Measurements from ENCODE around the gene COBLL1. TPM values are rescaled to one million over a fixed set of nuclear protein-coding genes. Genes with fewer than 3 reads are reported as not detected.

Gene COBLL1
- total and polyA plus RNA-seq, 4 donors, result 16.3 to 114 (median 36.4) TPM

DNA sequence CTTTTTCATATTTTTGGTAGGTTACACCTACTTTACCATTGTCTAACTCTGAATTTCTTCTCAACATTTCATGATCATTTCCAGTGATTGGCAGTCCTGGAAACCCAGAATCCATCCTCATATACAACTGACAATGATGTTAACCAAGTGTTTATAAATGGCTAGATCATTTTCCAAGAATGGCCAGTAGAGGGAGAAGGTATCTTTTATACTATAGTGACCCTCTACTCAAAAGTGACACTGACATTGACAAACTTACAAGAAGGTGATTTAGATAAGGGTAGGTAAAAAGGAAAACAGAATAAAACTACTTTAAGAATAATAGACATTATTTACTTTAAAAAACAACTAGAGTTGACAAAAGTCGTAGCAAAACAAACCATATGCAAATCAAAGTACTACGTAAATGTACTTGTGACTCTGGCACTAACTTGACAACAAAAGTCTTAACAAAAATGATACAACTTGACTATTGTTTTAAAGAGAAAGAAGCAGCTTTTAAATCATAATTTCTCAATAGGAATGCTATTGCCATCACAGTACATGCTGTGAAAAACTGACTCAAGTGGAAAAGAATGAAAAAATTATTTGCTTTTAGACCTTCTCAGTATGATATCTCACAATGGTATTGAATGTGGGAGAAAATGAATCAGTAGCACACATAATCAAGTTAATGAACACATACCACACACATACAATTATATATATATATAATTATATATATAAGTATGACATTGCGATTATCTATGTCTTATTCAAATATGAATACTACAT lies 143.7 kb downstream of the COBLL1 start:
- Histone ChIP-seq H3K27me3 (ENCODE audit: control insufficient read depth in 4 of 4, insufficient read depth in 4 of 4, low read length in 3 of 4) (no peaks in the 10 kb centered on the region), H3K4me1 (ENCODE audit: control insufficient read depth in 4 of 4, insufficient read depth in 4 of 4, low read length in 3 of 4) (peaks cover 0 to 9% (median 1%) of the 10 kb centered on the region in 4 donors), H3K4me3 (ENCODE audit: low read depth in 1 of 3, low read length in 3 of 3) (no peak overlapping the region), H3K9me3 (ENCODE audit: control insufficient read depth in 4 of 4, low read length in 3 of 4) (no peaks in the 10 kb centered on the region), H3K27ac (ENCODE audit: low read depth in 1 of 2, low read length in 2 of 2) (no peak overlapping the region), H3K9ac (ENCODE audit: low read depth in 1 of 2, low read length in 2 of 2) (no peak overlapping the region), H3K36me3 (ENCODE audit: control insufficient read depth in 4 of 4, insufficient read depth in 3 of 4, low read depth in 1 of 4, low read length in 3 of 4) (peaks cover 2 to 30% (median 10%) of the 10 kb centered on the region in 4 donors)
- no peak for DNase-seq (ENCODE audit: low spot score)
- TF ChIP-seq RAD21 (IDR thresholded peaks at IDR 0.05), result peak; percentile 70 to 74
- TF ChIP-seq, protein P1, sequence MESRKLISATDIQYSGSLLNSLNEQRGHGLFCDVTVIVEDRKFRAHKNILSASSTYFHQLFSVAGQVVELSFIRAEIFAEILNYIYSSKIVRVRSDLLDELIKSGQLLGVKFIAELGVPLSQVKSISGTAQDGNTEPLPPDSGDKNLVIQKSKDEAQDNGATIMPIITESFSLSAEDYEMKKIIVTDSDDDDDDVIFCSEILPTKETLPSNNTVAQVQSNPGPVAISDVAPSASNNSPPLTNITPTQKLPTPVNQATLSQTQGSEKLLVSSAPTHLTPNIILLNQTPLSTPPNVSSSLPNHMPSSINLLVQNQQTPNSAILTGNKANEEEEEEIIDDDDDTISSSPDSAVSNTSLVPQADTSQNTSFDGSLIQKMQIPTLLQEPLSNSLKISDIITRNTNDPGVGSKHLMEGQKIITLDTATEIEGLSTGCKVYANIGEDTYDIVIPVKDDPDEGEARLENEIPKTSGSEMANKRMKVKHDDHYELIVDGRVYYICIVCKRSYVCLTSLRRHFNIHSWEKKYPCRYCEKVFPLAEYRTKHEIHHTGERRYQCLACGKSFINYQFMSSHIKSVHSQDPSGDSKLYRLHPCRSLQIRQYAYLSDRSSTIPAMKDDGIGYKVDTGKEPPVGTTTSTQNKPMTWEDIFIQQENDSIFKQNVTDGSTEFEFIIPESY (IDR thresholded peaks at IDR 0.05), result no peak
- no peak for TF ChIP-seq EGR1 (IDR thresholded peaks at IDR 0.05; ENCODE audit: low read depth in 2 of 2)
- TF ChIP-seq TAF1 (conservative IDR thresholded peaks at IDR 0.05), result no peak
- TF ChIP-seq, protein P2, sequence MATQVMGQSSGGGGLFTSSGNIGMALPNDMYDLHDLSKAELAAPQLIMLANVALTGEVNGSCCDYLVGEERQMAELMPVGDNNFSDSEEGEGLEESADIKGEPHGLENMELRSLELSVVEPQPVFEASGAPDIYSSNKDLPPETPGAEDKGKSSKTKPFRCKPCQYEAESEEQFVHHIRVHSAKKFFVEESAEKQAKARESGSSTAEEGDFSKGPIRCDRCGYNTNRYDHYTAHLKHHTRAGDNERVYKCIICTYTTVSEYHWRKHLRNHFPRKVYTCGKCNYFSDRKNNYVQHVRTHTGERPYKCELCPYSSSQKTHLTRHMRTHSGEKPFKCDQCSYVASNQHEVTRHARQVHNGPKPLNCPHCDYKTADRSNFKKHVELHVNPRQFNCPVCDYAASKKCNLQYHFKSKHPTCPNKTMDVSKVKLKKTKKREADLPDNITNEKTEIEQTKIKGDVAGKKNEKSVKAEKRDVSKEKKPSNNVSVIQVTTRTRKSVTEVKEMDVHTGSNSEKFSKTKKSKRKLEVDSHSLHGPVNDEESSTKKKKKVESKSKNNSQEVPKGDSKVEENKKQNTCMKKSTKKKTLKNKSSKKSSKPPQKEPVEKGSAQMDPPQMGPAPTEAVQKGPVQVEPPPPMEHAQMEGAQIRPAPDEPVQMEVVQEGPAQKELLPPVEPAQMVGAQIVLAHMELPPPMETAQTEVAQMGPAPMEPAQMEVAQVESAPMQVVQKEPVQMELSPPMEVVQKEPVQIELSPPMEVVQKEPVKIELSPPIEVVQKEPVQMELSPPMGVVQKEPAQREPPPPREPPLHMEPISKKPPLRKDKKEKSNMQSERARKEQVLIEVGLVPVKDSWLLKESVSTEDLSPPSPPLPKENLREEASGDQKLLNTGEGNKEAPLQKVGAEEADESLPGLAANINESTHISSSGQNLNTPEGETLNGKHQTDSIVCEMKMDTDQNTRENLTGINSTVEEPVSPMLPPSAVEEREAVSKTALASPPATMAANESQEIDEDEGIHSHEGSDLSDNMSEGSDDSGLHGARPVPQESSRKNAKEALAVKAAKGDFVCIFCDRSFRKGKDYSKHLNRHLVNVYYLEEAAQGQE (IDR thresholded peaks at IDR 0.05), result no peak
- TF ChIP-seq YY1 (IDR thresholded peaks at IDR 0.05), result no peak
- TF ChIP-seq SP1 (IDR thresholded peaks at IDR 0.05), result no peak
- TF ChIP-seq HNF4A (conservative IDR thresholded peaks at IDR 0.05), result no peak
- TF ChIP-seq GABPA (IDR thresholded peaks at IDR 0.05 in 1 of 2, conservative IDR thresholded peaks at IDR 0.05 in 1 of 2), result no peak
- TF ChIP-seq, protein P3, sequence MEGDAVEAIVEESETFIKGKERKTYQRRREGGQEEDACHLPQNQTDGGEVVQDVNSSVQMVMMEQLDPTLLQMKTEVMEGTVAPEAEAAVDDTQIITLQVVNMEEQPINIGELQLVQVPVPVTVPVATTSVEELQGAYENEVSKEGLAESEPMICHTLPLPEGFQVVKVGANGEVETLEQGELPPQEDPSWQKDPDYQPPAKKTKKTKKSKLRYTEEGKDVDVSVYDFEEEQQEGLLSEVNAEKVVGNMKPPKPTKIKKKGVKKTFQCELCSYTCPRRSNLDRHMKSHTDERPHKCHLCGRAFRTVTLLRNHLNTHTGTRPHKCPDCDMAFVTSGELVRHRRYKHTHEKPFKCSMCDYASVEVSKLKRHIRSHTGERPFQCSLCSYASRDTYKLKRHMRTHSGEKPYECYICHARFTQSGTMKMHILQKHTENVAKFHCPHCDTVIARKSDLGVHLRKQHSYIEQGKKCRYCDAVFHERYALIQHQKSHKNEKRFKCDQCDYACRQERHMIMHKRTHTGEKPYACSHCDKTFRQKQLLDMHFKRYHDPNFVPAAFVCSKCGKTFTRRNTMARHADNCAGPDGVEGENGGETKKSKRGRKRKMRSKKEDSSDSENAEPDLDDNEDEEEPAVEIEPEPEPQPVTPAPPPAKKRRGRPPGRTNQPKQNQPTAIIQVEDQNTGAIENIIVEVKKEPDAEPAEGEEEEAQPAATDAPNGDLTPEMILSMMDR (IDR thresholded peaks at IDR 0.05; ENCODE audit: low read depth, low read length, missing input control), result peak; percentile 42
- peak in 1 of 2 donors; percentile 5 for TF ChIP-seq RXRA (IDR thresholded peaks at IDR 0.05)
- 55% methylated on average over 3 of the region's 3 CpGs for WGBS

DNA sequence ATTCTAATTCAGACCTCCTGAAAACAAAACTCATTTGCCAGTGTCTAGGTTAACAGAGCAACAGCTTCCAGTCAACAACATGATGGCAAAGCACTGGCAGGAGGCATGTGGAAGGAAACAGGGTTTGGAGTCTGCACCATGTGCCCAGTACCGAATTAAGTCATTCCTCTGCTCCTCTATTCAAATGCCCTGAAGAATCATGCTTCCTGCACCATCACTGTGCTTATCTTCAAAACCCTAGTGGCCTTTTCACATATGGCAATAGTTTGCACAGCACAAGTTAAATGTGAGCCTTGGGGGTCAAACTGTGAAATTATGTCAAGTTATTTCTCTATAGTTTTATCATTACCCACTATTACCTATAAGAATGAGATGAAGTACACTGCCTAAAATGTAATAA lies 145.0 kb downstream of the COBLL1 start:
- peaks cover 2 to 31% (median 13%) of the 10 kb centered on the region in 4 donors for H3K36me3 ChIP-seq (ENCODE audit: control insufficient read depth in 4 of 4, insufficient read depth in 3 of 4, low read depth in 1 of 4, low read length in 3 of 4)
- no peak for DNase-seq (ENCODE audit: low spot score)
- H3K9ac ChIP-seq (ENCODE audit: low read depth in 1 of 2, low read length in 2 of 2), result no peak overlapping the region
- TF ChIP-seq, protein P2 (IDR thresholded peaks at IDR 0.05), result no peak
- no peaks in the 10 kb centered on the region for H3K9me3 ChIP-seq (ENCODE audit: control insufficient read depth in 4 of 4, low read length in 3 of 4)
- WGBS, result 72% methylated on average over 1 of the region's 1 CpG
- H3K4me1 ChIP-seq (ENCODE audit: control insufficient read depth in 4 of 4, insufficient read depth in 4 of 4, low read length in 3 of 4), result peaks cover 0 to 9% (median 1%) of the 10 kb centered on the region in 4 donors
- H3K4me3 ChIP-seq (ENCODE audit: low read depth in 1 of 3, low read length in 3 of 3), result no peak overlapping the region
- H3K27ac ChIP-seq (ENCODE audit: low read depth in 1 of 2, low read length in 2 of 2), result no peak overlapping the region
- no peaks in the 10 kb centered on the region for H3K27me3 ChIP-seq (ENCODE audit: control insufficient read depth in 4 of 4, insufficient read depth in 4 of 4, low read length in 3 of 4)
